HG03342 (cell line): ENCODE measurements around the gene SNX4.
"Not testable (repeated sequence)": the region's sequence is repeated elsewhere in the genome, so short reads cannot be mapped to it uniquely, and the experiment has no call there.

ENCODE experiments used
- ATAC-seq: cut with Tn5 transposase; IDR thresholded peaks from one replicate; pipeline ENCODE4 v1.9.1; 2021; ENCODE audit warnings: mild to moderate bottlenecking, moderate library complexity; ENCODE audit not compliant: unreplicated experiment

The SNX4 gene

DNA sequence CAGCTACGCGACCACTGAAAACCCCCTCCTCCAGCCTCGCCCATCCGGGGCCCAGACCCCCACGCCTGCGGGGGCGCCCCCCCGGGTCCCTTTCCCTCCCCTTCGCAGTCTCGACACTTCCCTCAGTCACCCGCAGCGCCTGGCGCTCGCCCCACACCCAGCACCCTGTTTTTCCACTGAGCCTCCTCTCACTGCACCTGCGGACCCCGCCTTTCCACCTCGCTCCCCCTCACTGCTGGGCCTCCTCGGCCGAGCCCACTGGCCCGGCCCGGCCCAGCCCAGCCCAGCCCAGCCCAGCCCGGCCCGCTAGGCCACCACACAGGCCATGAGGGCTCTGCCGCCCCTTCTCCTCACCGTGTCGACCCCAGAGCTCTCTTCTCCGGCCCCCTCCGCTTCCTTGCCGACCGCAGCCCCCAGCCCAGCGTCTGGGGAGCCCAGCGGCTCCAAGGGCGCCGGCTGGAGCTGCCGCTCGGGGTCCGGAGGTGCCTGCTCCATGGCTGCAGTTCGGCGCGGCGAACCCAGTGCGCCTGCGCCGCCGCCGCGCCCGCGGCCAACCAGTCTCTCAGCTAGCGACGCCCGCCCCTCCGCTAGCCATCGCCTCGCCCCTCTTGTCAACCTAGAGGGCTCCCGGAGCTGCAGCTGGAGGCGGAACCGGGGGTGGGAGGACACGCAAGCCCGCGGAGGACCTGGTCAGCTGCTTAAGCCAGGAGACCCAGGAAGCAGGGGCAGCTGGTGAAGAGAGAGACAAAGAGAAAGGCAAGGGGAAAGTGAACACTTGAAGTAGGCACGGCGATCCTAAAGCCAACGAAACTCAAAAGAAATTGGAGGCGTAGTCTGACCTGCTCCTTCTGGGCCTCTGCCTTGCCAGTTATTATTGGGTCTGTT, at the start of gene SNX4:
TSS of gene SNX4 (minus strand) at position 525 of the 885 bp plus-strand sequence. CDS start at position 495, 30 bp downstream.
- peak; percentile 83 for ATAC-seq

DNA sequence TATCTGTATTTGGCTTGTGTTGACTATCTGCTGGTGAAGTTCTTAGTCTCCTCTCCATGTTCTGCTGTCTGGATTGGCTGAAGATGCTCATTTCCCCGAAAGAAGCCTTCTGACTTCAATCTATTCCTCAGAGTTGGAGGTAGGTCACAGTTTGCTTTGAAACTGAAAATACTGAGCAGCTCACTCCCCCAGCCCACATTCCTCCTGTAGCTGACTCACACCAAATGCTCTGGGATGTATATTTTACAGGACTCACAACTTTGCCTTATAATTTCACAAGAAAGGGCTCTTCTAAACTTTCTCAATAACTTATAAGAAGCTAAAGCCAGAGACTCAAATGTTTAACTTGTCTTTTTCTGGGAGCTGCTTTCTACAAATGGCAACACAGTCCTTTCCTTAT, 36.3 kb upstream of the SNX4 start:
- no peak for ATAC-seq

DNA sequence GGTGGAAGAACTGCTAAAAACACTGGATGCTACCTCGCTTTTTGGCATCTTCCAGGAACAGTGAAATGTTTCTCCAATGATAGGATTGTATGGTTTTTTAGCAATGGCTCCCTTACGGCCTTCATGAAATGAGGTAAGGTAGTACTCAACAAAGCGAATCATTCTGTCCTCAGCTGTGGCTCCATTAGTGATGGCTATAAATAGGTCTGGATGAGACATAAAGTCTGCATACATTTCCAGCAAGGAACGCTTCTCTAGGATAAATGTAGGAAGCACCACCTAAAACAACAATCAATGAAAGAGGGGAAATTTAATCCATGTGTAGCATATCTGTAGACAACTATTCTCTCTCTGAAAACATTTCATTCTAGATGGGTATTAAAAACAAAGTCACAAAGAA, 32.4 kb upstream of the SNX4 start:
- ATAC-seq: no peak

DNA sequence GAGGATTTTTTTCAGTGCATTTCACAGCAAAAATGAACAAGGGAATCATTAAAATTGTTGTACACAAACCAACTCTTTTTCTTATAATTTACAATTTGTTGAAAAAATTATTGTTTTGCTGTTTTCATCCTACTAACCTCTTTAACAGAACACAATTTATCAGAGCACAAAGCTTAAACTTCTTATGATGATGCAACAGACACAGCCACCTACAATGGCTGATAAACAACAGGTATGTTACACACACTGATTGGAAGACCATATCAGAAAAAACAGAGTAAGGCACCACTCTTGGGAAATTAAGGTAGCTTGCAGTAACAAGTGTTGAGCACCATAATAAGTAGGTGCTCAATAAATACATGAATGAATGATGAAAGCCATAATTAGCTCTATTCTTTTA, 8.9 kb upstream of the SNX4 start:
- no peak for ATAC-seq

DNA sequence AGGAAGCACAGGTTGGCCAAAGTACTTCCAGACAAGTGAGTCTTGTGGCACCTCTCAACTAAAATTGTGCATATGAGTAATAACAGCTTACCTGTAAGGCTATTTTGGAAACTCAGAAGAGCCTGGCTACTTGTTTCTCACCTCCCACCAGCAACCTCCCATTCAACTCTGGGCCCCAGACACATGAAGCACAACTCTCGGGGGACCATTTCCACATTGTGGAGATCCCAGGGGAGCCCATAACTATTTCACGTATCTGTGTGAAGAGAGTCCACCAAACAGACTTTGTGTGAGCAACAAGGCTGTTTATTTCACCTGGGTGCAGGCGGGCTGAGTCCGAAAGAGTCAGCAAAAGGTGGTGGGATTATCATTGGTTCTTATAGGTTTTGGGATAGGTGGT, 5.2 kb upstream of the SNX4 start:
- ATAC-seq: no peak

DNA sequence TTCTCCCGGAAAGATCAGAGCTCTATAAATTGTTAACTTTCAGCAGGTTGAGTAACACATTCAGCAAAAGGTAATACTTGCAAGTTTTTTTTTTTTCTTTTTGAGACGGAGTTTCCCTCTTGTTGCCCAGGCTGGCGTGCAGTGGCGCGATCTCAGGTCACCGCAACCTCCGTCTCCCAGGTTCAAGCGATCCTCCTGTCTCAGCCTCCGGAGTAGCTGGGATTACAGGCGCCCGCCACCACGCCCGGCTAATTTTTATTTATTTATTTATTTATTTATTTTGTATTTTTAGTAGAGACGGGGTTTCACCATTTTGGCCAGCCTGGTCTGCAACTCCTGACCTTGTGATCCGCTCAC, 539 bp upstream of the SNX4 start:
- ATAC-seq: not testable (repeated sequence)

DNA sequence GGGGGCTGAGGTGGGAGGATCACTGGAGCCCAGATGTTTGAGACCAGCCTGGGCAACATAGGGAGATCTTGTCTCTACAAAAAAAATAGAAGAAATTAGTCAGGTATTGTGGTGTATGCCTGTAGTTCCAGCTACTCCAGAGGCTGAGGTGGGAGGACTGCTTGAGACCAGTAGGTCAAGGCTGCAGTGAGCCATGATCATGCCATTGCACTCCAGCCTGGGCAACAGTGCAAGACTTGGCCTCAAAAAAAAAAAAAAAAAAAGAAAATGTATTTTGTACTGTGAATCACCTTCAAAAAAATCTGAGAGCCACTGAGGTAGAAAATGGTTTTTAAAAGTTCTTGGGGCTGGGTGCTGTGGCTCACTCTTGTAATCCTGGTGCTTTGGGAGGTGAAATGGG, 4.6 kb downstream of the SNX4 start:
- no peak for ATAC-seq

DNA sequence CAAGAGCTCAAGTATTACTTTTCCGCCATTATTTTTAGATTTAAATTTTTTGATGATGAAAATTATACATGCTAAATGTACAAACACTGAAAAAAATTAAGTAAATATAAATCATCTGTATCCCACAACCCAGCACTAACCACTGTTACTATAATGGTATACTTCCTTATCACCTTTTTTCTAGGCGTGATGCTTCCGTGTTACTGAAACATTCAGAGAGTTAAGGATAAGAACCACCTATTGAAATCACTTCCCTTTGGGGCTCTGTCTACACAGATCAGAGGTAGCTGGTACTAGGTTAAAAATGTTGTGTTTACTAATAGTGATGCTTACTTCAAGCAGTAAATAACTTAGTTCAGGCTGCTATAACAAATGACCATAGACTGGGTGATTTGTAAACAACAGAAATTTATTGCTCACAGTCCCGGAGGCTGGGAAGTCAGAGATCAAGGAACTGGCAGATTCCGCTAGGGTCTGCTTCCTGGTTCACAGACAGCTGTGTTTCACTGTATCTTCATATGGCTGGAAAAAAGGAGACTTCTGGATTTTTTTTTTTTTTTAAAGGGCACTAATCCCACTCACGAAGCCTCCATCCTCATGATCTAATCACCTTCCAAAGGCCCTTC, 6.4 kb downstream of the SNX4 start:
- ATAC-seq: no peak

DNA sequence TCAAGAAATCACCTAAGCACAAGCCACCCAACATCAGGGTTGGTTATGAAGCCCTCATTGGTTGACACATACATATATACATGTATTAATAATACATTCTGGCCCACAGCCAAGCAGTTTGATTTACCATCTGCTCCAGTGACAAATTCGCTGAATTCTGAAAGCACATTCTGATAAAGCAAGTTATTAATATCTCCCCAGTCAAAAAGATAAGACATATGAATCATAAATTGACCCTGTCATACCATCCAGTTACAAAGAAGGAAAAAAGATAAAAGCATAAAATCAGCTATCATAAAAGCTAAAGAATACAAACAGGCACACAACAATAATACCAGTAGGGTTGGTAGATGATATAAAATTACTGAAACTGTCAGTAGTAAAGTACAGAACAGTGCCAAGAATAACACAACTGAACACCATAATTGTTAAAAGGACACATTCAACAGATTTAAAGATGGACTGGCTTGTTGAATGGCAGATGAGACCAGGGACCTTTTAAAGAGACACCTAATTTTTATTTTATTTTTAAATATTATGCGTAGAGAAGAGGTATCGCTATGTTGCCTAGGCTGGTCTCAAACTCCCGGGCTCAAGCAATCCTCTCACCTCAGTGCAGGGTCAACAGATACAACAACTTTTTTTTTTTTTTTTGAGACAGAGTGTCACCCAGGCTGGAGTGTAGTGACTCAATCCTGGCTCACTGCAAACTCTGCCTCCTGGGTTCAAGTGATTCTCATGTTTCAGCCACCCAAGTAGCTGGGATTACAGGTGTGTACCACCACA, 7.7 kb downstream of the SNX4 start:
- no peak for ATAC-seq

DNA sequence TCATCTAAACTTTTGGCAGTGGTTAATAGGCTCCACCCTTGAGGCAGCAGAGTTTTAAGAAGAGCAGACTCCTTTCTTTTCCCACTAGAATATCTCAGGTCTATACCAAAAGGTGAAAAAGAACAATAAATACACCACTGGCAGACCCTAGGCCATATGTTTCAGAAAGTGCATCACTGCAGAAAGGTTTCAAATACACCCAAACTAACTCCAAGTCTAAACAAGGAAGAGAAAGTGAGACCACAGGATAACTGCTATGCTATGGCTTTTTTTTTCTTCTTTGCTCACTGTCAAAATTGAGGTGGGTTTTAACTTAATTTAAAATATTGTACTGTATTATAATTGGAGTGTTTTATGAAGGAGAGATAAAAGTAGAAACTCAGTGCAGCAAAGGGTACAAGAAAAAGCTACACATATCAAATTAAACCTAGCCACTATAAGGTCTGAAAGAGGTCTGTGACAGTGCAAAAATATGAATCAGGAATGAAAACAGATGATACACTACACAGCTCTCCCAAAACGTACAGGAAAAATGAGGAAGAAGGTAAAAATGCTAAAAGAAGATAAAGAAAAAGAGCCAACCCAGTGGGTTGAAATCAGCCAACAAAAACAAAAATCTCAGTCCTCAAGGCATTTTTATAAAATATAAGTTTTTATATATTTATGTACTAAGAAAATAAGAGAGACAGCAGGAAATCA, 8.4 kb downstream of the SNX4 start:
- no peak for ATAC-seq

DNA sequence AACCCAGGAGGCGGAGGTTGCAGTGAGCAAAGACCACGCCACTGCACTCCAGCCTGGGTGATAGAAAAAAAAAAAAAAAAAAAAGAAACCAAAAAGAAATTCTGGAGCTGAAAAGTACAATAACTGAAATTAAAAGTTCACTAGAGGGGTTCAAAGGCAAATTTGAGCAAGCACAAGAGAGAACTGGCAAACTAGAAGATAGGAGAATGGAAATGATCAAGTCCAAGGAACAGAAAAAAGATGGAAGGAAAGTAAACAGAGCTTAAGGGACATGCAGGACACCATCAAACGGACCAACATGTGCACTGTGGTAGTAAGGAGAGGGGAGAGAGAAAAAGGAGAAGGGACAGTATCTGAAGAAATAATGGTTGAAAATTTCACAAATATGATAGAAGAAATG, 12.9 kb downstream of the SNX4 start:
- ATAC-seq: no peak

DNA sequence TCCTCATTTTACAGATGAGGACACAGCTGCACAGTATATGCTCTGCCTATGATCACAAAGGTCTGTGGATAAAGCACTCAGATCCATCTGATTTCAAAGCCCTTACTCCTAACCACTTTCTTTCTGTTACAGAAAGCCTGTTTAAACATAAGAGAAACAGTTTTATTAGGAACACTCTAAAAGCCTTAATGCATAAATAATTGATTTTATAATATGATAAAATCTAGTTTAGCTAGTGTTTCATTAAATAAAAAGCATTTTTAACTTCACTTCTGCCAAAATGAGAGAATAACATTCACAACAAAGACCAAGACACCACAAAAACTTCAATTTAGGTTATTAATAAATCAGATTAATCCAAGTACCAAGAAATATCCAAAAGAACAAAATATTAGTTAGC, 21.4 kb downstream of the SNX4 start:
- ATAC-seq: no peak

DNA sequence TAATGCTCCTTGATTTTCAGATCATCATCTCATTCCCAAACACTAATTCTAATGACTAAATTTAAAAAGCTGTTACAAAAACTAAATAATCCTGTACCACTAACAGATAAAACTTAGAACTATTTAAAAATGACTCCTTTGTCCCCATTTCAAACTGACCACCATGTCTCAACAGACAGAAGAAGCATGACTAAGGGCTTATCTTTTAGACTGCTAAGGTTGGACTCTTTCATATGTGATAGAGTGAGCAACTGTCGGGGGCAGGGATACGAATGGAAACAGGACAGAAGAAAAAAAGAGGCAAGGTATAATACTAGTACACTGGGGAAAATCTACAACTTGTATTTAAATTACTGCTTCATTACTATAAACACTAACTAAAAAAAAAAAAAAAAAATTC, 23.3 kb downstream of the SNX4 start:
- no peak for ATAC-seq

DNA sequence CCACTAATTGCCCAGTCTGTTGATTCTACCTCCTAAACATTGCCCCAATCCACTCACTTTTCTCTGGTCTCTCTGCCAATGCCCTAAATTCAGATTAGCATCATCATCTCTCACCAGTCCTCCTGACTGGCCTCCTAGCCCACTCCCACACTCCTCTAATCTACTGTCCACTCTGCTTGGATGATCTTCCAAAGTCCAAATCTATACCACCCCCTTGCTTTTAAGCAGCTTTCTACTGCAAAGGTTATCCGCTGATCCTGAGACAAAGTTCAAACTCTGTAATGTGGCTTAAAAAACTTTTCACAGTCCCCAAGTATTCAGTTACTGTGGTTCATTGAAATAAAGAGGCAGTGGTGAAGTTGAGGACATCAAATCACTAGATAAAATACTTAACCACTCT, 37.6 kb downstream of the SNX4 start:
- ATAC-seq: no peak

DNA sequence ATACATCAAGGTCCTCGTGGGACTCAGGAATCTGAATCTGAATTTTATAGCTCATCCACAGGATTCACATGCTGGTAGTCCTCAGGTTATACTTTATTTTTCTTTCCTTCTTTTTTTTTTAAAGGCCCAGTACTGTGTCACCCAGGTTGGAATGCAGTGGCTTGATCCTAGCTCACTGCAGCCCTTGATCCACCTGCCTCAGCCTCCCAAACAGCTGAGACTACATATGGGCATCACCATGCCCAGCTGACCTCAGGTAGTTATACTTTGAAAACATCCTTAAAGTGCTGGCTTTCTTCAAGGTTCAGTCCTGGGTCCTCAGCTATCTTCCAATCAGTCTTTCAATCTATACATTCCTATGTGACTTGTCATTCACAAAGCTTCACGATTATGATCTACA, 38.2 kb downstream of the SNX4 start:
- no peak for ATAC-seq

DNA sequence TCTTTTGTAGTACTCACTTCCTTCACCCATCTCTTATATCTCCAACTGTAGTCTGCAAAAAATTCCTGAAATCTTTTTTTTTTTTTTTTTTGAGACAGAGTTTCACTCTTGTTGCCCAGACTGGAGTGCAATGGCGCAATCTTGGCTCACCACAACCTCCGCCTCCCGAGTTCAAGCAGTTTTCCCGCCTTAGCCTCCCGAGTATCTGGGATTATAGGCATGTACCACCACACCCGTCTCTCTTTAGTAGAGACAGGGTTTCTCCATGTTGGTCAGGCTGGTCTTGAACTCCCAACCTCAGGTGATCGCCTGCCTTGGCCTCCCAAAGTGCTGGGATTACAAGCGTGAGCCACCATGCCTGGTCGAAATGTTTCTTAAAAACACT, 38.6 kb downstream of the SNX4 start:
- not testable (repeated sequence) for ATAC-seq

DNA sequence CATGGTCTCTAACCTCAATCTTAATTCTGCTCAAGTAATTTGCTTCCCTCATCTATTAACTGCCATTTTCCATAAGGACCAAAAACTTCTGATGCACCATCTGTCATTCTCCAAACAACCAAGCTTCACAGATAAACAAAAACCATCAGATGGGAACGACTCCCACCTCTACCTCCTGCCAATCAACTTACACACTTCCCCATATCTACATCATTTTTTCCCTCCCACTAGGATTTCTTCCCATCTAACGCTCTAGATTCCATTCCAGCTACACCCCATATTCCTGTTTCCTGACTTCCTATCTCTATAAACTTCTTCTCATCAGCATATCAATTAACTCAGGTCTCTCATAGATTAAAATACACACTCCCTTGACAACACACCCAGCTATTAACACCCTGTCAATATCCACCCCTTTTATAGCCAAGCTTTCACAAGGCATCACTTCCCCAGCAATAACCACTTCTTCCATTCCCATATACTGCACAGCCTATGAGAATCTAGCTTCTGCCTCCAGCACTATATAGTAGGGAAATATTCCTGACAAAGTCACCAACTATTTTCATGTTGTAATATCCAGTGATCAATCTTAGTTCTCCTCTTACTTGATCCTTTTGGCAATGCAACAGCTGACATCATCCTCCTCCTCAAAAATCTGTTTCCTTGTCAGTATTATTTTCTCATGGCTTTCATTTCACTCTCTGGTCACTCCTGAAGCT, 39.2 kb downstream of the SNX4 start:
- ATAC-seq: no peak

DNA sequence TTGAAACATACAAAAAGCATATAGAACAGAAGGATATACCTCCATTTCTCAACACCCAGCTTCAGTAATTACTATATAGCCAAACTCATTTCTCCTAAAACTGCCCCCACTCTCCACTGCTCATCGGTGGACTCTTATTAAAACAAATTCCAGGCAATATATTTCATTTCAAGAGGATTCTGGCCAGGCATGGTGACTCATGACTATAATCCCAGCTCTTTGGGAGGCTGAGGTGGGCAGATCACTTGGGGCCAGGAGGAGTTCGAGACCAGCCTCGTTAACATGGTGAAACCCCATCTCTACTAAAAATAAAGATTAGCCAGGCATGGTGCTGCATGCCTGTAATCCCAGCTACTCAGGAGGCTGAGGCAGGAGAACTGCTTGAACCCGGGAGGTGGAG, 40.9 kb downstream of the SNX4 start:
- ATAC-seq: no peak

DNA sequence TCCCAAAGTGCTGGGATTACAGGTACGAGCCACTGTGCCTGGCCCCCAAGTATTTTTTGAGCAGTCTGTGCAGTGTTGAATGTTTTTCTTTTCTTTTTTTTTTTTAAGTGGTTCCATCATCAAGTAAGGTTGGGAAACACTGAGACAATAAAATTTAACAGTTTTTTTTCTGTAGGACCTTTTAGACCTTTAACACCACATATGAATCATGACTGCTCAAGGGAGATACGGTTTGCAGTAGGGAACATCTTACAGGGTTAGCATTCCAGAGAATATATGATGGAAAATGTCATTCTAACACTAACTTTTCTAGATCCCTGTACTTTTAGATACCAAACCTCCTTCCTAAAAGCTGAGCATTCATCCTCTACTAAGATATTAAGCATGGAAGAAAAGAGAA, 41.7 kb downstream of the SNX4 start:
- ATAC-seq: no peak

DNA sequence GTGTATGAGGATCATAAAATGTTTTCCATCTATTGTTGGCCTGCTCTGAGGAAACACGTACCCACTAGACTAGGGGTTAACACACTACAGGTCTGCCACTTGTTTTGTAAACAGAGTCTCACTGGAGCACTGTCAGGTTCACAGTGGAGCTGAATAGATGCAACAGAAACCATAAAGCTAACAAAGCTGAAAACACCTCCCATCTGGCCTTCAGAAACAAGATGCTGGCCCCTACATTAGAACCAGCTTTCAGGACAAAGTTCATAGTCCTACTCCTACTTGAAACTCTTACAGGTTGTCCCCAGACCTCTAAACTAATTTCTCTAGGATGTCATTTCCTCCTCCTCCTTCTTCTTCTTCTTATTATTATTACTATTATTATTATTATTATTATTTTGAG, 42.3 kb downstream of the SNX4 start:
- ATAC-seq: no peak

DNA sequence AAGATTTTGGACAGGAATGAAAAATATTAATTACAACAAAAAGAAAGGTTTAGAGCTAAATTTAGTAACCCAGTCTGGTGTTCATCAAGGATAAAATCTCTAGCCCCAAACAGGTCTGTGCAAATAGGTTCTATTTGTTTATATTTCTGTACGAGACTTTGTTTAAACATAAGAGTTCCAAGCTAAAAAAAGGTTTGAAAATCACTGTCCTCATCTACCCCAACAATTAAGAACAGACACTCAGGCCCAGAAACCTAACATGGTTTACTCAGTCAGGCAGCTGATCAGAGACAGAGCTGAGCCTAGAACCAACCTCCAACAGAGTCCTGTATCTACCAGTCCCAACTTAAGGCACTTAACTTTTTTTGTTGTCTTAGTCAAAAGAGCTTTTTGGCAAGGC, 49.3 kb downstream of the SNX4 start:
- ATAC-seq: no peak
